Measurements from ENCODE around the gene WDR31. TPM values are rescaled to one million over a fixed set of nuclear protein-coding genes. Genes with fewer than 3 reads are reported as not detected.
"Not testable (repeated sequence)": the region's sequence is repeated elsewhere in the genome, so short reads cannot be mapped to it uniquely, and the experiment has no call there.

Gene WDR31
- total RNA-seq, 4 donors from 2014 or later = 0.29 to 3.6 (median 2.8) TPM

DNA sequence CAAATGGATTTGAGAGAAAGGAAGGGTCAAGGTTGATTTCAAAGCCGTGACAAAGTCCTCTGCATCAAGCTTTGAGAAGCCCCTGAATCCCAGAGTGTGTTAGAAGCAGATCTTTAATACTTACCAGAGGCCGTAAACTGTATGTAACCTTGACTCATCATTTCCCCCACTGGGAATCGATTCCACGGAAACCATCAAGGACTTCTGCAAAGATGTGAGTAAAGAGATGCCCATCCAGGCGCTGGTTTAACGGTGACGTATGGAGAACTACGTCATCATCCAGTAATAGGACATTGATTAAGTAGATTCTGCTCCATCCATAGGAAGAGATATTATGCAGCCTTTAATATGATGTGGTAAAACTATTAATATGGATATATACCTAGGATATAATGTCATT lies 38.5 kb downstream of the WDR31 start:
- Histone ChIP-seq H3K27ac (no peak overlapping the region), H3K4me1 (no peaks in the 10 kb centered on the region), H3K9me3 (no peaks in the 10 kb centered on the region), H3K27me3 (no peaks in the 10 kb centered on the region), H3K4me3 (no peak overlapping the region), H3K36me3 (no peaks in the 10 kb centered on the region)
- DNase-seq = no peak
- intact Hi-C loops (cut with DNase I; ENCODE audit: low total_unique reads) = no loop called here
- no peak for TF ChIP-seq POLR2A (IDR thresholded peaks at IDR 0.05)
- TF ChIP-seq, protein P1, sequence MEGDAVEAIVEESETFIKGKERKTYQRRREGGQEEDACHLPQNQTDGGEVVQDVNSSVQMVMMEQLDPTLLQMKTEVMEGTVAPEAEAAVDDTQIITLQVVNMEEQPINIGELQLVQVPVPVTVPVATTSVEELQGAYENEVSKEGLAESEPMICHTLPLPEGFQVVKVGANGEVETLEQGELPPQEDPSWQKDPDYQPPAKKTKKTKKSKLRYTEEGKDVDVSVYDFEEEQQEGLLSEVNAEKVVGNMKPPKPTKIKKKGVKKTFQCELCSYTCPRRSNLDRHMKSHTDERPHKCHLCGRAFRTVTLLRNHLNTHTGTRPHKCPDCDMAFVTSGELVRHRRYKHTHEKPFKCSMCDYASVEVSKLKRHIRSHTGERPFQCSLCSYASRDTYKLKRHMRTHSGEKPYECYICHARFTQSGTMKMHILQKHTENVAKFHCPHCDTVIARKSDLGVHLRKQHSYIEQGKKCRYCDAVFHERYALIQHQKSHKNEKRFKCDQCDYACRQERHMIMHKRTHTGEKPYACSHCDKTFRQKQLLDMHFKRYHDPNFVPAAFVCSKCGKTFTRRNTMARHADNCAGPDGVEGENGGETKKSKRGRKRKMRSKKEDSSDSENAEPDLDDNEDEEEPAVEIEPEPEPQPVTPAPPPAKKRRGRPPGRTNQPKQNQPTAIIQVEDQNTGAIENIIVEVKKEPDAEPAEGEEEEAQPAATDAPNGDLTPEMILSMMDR (IDR thresholded peaks at IDR 0.05) = no peak

DNA sequence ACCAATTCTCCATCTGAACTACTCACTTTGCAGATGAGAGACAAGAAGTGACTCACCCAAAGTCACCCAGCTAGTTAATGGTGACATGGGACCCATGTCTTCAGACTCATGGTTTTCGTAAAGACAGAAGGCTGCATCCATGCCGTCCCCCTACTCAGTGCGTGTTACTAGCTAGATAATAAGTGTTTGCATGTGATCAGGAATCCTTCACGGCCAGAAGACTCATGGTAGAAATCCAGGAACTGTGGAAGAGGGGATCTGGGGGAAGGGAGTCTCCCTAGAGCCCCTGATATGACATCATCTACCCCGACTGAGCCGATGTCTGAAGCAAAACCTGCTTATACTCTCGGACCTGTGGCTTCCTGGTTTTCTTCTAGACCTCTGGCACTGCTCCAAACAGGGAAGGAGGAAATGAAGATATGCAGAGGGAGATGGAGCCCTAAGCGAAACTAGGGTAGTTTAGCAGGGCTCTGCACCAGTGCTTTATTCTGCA lies 40.2 kb downstream of the WDR31 start:
- intact Hi-C loops (cut with DNase I; ENCODE audit: low total_unique reads) = no loop called here
- Histone ChIP-seq H3K4me3 (no peak overlapping the region), H3K27me3 (no peaks in the 10 kb centered on the region), H3K27ac (no peak overlapping the region), H3K4me1 (no peaks in the 10 kb centered on the region), H3K9me3 (no peaks in the 10 kb centered on the region), H3K36me3 (no peaks in the 10 kb centered on the region)
- DNase-seq = no peak
- no peak for TF ChIP-seq POLR2A (IDR thresholded peaks at IDR 0.05)
- TF ChIP-seq, protein P1 (IDR thresholded peaks at IDR 0.05) = no peak

DNA sequence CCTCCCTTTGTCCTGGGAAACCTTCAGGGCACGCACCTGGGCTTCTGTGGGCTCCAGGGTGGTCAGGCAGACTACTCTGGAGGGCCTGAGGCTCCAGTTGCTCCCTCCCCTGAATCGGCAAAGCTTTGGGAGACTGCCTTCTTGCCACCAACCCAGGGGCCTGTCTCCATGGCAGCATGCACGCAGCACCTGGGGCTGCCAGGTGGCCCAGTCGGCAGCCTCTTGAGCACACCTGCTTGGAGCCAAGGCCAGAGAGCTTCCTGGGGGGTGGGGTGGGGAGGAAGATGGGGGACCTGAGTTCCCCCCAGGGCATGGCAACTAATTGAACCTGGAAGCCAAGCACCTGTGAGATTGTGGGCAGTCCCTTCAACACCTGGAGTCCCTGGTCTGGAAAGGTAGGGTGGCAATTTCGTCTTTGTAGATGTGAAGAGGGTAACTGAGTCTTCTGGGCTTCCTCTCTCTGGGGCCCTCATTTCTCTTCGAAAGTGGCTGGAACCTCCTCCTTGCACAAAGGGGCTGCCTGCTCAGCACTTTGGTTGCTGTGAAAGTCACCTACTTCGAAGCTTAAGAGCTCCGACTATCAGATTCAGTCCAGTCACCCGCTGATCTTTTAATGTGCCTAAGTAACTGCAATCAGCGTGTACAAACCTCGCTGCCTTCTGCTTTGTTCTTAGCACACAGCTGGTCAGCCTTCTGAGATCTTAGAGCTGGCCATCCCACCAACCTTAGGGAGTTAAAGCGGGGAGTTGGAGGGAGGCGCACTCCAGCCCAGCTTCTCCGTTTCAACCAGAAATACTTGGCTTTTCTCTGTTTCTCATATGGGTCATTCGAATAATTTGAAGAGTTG lies 40.9 kb downstream of the WDR31 start:
- DNase-seq = no peak
- TF ChIP-seq, protein P1 (IDR thresholded peaks at IDR 0.05) = no peak
- no peak for TF ChIP-seq POLR2A (IDR thresholded peaks at IDR 0.05)
- Histone ChIP-seq H3K27ac (no peak overlapping the region), H3K9me3 (no peaks in the 10 kb centered on the region), H3K27me3 (no peaks in the 10 kb centered on the region), H3K4me1 (no peaks in the 10 kb centered on the region), H3K4me3 (no peak overlapping the region), H3K36me3 (no peaks in the 10 kb centered on the region)
- intact Hi-C loops (cut with DNase I; ENCODE audit: low total_unique reads) = no loop called here

DNA sequence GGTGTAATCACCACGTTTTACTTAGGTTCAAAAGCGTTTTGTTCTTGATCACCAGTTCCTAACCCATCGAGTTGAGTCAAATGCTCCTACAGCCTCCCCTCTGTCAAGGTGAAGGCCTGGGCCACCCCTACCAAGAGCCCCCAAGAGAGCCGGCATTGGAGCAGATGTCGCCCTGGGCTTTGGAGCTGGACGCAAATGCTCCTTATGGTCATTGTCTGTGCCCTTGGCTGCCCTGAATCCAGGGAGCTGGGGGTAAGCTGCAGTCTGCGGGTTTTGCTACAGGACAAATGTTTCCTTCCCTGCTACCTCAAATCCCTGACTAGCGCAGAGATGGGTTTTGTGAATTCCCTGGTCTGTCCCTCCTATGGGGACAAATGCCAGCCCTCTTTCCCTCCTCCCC lies 41.8 kb downstream of the WDR31 start:
- TF ChIP-seq, protein P1 (IDR thresholded peaks at IDR 0.05) = no peak
- TF ChIP-seq POLR2A (IDR thresholded peaks at IDR 0.05) = no peak
- Histone ChIP-seq H3K27ac (no peak overlapping the region), H3K36me3 (no peaks in the 10 kb centered on the region), H3K4me1 (no peaks in the 10 kb centered on the region), H3K27me3 (no peaks in the 10 kb centered on the region), H3K4me3 (no peak overlapping the region), H3K9me3 (no peaks in the 10 kb centered on the region)
- intact Hi-C loops (cut with DNase I; ENCODE audit: low total_unique reads) = no loop called here
- no peak for DNase-seq

- H3K4me3 ChIP-seq = no peak overlapping the region
- TF ChIP-seq, protein P1 (IDR thresholded peaks at IDR 0.05) = no peak
- TF ChIP-seq POLR2A (IDR thresholded peaks at IDR 0.05) = no peak
- H3K36me3 ChIP-seq = no peaks in the 10 kb centered on the region
- H3K9me3 ChIP-seq = no peaks in the 10 kb centered on the region
- no peaks in the 10 kb centered on the region for H3K27me3 ChIP-seq
- DNase-seq = no peak
- intact Hi-C loops (cut with DNase I; ENCODE audit: low total_unique reads) = no loop called here
- H3K27ac ChIP-seq = no peak overlapping the region
- H3K4me1 ChIP-seq = no peaks in the 10 kb centered on the region
Measured at GRCh38 chr9:113296796-113297558, 43.1 kb downstream of the WDR31 start.

DNA sequence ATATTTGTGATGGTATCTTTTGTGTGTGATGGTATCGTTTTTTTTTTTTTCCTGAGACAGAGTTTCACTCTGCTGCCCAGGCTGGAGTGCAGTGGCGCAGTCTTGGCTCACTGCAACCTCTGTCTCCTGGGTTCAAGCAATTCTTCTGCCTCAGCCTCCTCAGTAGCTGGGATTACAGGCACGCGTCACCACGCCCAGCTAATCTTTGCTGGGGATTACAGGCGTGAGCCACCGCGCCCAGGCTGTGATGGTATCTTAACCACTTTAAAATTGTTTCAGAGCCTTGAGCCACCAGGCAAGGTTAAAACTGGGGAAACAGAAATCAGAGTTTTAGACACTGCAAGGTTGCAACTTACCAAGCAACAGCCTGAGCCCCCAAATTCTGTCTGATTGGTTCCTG lies 43.8 kb downstream of the WDR31 start:
- H3K27me3 ChIP-seq; DNase-seq; H3K9me3 ChIP-seq; H3K4me3 ChIP-seq; H3K36me3 ChIP-seq; H3K4me1 ChIP-seq; H3K27ac ChIP-seq; intact Hi-C loops (cut with DNase I; ENCODE audit: low total_unique reads): not testable (repeated sequence)
